ENCODE results near the gene RTEL1. TPM values are rescaled to one million over a fixed set of nuclear protein-coding genes. Genes with fewer than 3 reads are reported as not detected.
A peak's percentile ranks its signal among the peaks of the same experiment; 100 is the strongest.

RTEL1 gene
- total and polyA plus RNA-seq, 10 donors: 7.3 to 49.8 (median 40.2) TPM

- H3K36me3 ChIP-seq: peaks cover 0 to 79% (median 43%) of the 10 kb centered on the region in 6 donors
- H3K27ac ChIP-seq: peak overlapping the region in 3 of 8 donors; percentile 91 to 95 (median 92)
- H3K4me1 ChIP-seq: peaks cover 26 to 87% (median 60%) of the 10 kb centered on the region in 6 donors
- H3K27me3 ChIP-seq (replicated peaks in 1 of 7): no peaks in the 10 kb centered on the region
- TF ChIP-seq CTCF (IDR thresholded peaks at IDR 0.05 in 8 of 11, conservative IDR thresholded peaks at IDR 0.05 in 3 of 11): no peak
- peak in 1 of 3 donors; percentile 12 for TF ChIP-seq POLR2AphosphoS5 (IDR thresholded peaks at IDR 0.05)
- 80 to 97% (median 85%) methylated on average over 5 to 6 of the region's 6 CpGs for WGBS, 5 donors
- intact Hi-C loops (cut with DNase I; ENCODE audit: low total_unique reads): loop anchor here (10.0 kb wide), 1 partner anchor 160 kb away; the partner anchor contains the start of genes ABHD16B and TPD52L2
- no peaks in the 10 kb centered on the region for H3K9me3 ChIP-seq
- no peak overlapping the region for H3K4me3 ChIP-seq
- peak; percentile 75 for DNase-seq
These were observed 46.6 kb downstream of the RTEL1 start for GRCh38 chr20:63704749-63705117.

- no peak for DNase-seq
- peak overlapping the region in 7 of 8 donors; percentile 27 to 95 (median 90) for H3K27ac ChIP-seq
- WGBS, 5 donors: 87 to 92% (median 91%) methylated on average over 7 to 8 of the region's 8 CpGs
These were observed 47.3 kb downstream of the RTEL1 start for GRCh38 chr20:63705232-63706026.

GRCh38 chr20:63706027-63706695 is 48.0 kb downstream of the RTEL1 start:
- Histone ChIP-seq H3K9me3 (no peaks in the 10 kb centered on the region), H3K4me1 (peaks cover 27 to 87% (median 63%) of the 10 kb centered on the region in 6 donors), H3K27me3 (replicated peaks in 1 of 7) (no peaks in the 10 kb centered on the region), H3K36me3 (peaks cover 0 to 79% (median 43%) of the 10 kb centered on the region in 6 donors), H3K4me3 (peak overlapping the region in 7 of 8 donors; percentile 75 to 98 (median 89)), H3K27ac (peak overlapping the region; percentile 83 to 95 (median 90))
- DNase-seq: peak; percentile 78
- TF ChIP-seq POLR2AphosphoS5 (IDR thresholded peaks at IDR 0.05): peak in 2 of 3 donors; percentile 20 to 38
- TF ChIP-seq POLR2A (IDR thresholded peaks at IDR 0.05): no peak
- WGBS, 5 donors: 70 to 88% (median 75%) methylated on average over 12 of the region's 12 CpGs
- intact Hi-C loops (cut with DNase I; ENCODE audit: low total_unique reads): loop anchor here (10.0 kb wide), 1 partner anchor 159 kb away; the partner anchor contains the start of genes ABHD16B and TPD52L2

More at GRCh38 chr20:63705232-63706026, 47.3 kb downstream of the RTEL1 start:
- intact Hi-C loops (cut with DNase I; ENCODE audit: low total_unique reads): loop anchor here (10.0 kb wide), 1 partner anchor 159 kb away; the partner anchor contains the start of genes ABHD16B and TPD52L2
- peaks cover 26 to 87% (median 62%) of the 10 kb centered on the region in 6 donors for H3K4me1 ChIP-seq
- peak overlapping the region in 1 of 8 donors; percentile 92 for H3K4me3 ChIP-seq
- TF ChIP-seq CTCF (IDR thresholded peaks at IDR 0.05 in 8 of 11, conservative IDR thresholded peaks at IDR 0.05 in 3 of 11) (no peak), POLR2AphosphoS5 (IDR thresholded peaks at IDR 0.05) (no peak), POLR2A (IDR thresholded peaks at IDR 0.05) (no peak)
- peaks cover 0 to 79% (median 38%) of the 10 kb centered on the region in 6 donors for H3K36me3 ChIP-seq
- no peaks in the 10 kb centered on the region for H3K9me3 ChIP-seq
- H3K27me3 ChIP-seq (replicated peaks in 1 of 7): no peaks in the 10 kb centered on the region

- Histone ChIP-seq H3K36me3 (peaks cover 0 to 80% (median 49%) of the 10 kb centered on the region in 6 donors), H3K27ac (peak overlapping the region; percentile 83 to 95 (median 90)), H3K9me3 (peaks cover 0 to 1% (median 0%) of the 10 kb centered on the region in 8 donors), H3K4me1 (peaks cover 27 to 87% (median 68%) of the 10 kb centered on the region in 6 donors), H3K27me3 (replicated peaks in 1 of 7) (no peaks in the 10 kb centered on the region), H3K4me3 (peak overlapping the region; percentile 75 to 98 (median 90))
- WGBS, 5 donors: 3 to 16% (median 4%) methylated on average over 17 to 56 of the region's 56 CpGs
- TF ChIP-seq CTCF (IDR thresholded peaks at IDR 0.05 in 8 of 11, conservative IDR thresholded peaks at IDR 0.05 in 3 of 11) (peak in 9 of 11 experiments; percentile 11 to 52 (median 35)), POLR2AphosphoS5 (IDR thresholded peaks at IDR 0.05) (no peak)
- DNase-seq: peak; percentile 91
- intact Hi-C loops (cut with DNase I; ENCODE audit: low total_unique reads): loop anchor here (10.0 kb wide), 1 partner anchor 158 kb away; the partner anchor contains the start of genes ABHD16B and TPD52L2
These were observed 48.9 kb downstream of the RTEL1 start for GRCh38 chr20:63706852-63707557.
